IPS-18c (cell line): Measurements from ENCODE around the gene SS18L1.

Source experiments
- H3K4me3 ChIP-seq: 2 replicates; pipeline ENCODE4 v1.7.0; 2013; ENCODE audit warnings: low read depth, mild to moderate bottlenecking, low read length, moderate library complexity; ENCODE audit not compliant: insufficient read depth
- H3K9me3 ChIP-seq: one replicate; pipeline ENCODE4 v1.6.1; 2013; ENCODE audit warnings: mild to moderate bottlenecking, low read length, moderate library complexity; ENCODE audit not compliant: control insufficient read depth, insufficient read depth

SS18L1 gene

GRCh38 chr20:62160253-62160652, 16.7 kb downstream of the SS18L1 start:
- no peaks in the 10 kb centered on the region for H3K9me3 ChIP-seq
- H3K4me3 ChIP-seq = no peak overlapping the region

- H3K4me3 ChIP-seq = no peak overlapping the region
- no peaks in the 10 kb centered on the region for H3K9me3 ChIP-seq
Observed at GRCh38 chr20:62160876-62161275, 17.3 kb downstream of the SS18L1 start.

- H3K9me3 ChIP-seq = no peaks in the 10 kb centered on the region
- H3K4me3 ChIP-seq = no peak overlapping the region
Observed at GRCh38 chr20:62161347-62161746, 17.8 kb downstream of the SS18L1 start.

GRCh38 chr20:62162765-62163484, 19.4 kb downstream of the SS18L1 start:
- Histone ChIP-seq H3K9me3 (no peaks in the 10 kb centered on the region), H3K4me3 (no peak overlapping the region)

GRCh38 chr20:62163485-62163865, 19.9 kb downstream of the SS18L1 start:
- no peaks in the 10 kb centered on the region for H3K9me3 ChIP-seq
- no peak overlapping the region for H3K4me3 ChIP-seq

- H3K9me3 ChIP-seq = no peaks in the 10 kb centered on the region
- no peak overlapping the region for H3K4me3 ChIP-seq
Observed at GRCh38 chr20:62163986-62164762, 20.6 kb downstream of the SS18L1 start.

- no peaks in the 10 kb centered on the region for H3K9me3 ChIP-seq
- H3K4me3 ChIP-seq = no peak overlapping the region
Observed at GRCh38 chr20:62164879-62165761, 21.6 kb downstream of the SS18L1 start.

GRCh38 chr20:62165762-62166399, 22.3 kb downstream of the SS18L1 start:
- no peaks in the 10 kb centered on the region for H3K9me3 ChIP-seq
- no peak overlapping the region for H3K4me3 ChIP-seq

- Histone ChIP-seq H3K4me3 (no peak overlapping the region), H3K9me3 (no peaks in the 10 kb centered on the region)
Observed at GRCh38 chr20:62167474-62167873, 23.9 kb downstream of the SS18L1 start.

GRCh38 chr20:62168061-62168460, 24.5 kb downstream of the SS18L1 start:
- Histone ChIP-seq H3K4me3 (no peak overlapping the region), H3K9me3 (no peaks in the 10 kb centered on the region)

- Histone ChIP-seq H3K4me3 (no peak overlapping the region), H3K9me3 (no peaks in the 10 kb centered on the region)
Observed at GRCh38 chr20:62168890-62169435, 25.4 kb downstream of the SS18L1 start.

GRCh38 chr20:62170536-62170935, 27.0 kb downstream of the SS18L1 start:
- Histone ChIP-seq H3K4me3 (no peak overlapping the region), H3K9me3 (no peaks in the 10 kb centered on the region)

- Histone ChIP-seq H3K9me3 (no peaks in the 10 kb centered on the region), H3K4me3 (no peak overlapping the region)
Observed at GRCh38 chr20:62171245-62171644, 27.7 kb downstream of the SS18L1 start.

GRCh38 chr20:62172666-62173065, 29.1 kb downstream of the SS18L1 start:
- Histone ChIP-seq H3K4me3 (no peak overlapping the region), H3K9me3 (no peaks in the 10 kb centered on the region)

GRCh38 chr20:62174021-62174804, 30.6 kb downstream of the SS18L1 start:
- Histone ChIP-seq H3K9me3 (no peaks in the 10 kb centered on the region), H3K4me3 (no peak overlapping the region)

- H3K9me3 ChIP-seq = no peaks in the 10 kb centered on the region
- no peak overlapping the region for H3K4me3 ChIP-seq
Observed at GRCh38 chr20:62174870-62175624, 31.5 kb downstream of the SS18L1 start.
